Panc1 (cell line): ENCODE results near the gene NTN5. TPM values are rescaled to one million over a fixed set of nuclear protein-coding genes. Genes with fewer than 3 reads are reported as not detected.
A peak's percentile ranks its signal among the peaks of the same experiment; 100 is the strongest.

ENCODE experiments used
- ATAC-seq: fragments of 200-7000 bp; cut with Tn5 transposase; 2 replicates; pipeline ENCODE4 v1.9.1; 2020; ENCODE audit warnings: mild to moderate bottlenecking, moderate library complexity
- BruUV-seq: library from RNA; stranded (reverse); fragments of 400-500 nt; replicated peaks from 2 replicates; lab custom pipeline; 2021; lab: Mats Ljungman, UMichigan
- CTCF ChIA-PET: fragments of 300-600 bp; sonication (Branson Sonifier 250); formaldehyde crosslinking; loops from one replicate; lab custom pipeline; 2022; ENCODE audit warnings: antibody characterized with exemption; lab: Charles Lee
- POLR2A ChIA-PET: fragments of 300-600 bp; sonication (Branson Sonifier 250); formaldehyde crosslinking; loops from one replicate; lab custom pipeline; 2022; ENCODE audit warnings: antibody characterized with exemption; lab: Charles Lee
- DNase-seq: peaks from one replicate; pipeline ENCODE4 v3.0.0-alpha.2; 2010; ENCODE audit warnings: low read depth, low spot score
- H3K27ac ChIP-seq: 2 replicates; pipeline ENCODE4 v1.5.1; 2011; ENCODE audit warnings: mild to moderate bottlenecking, low read length, inconsistent platforms
- H3K27me3 ChIP-seq: fragments of 200-500 bp; sonication (Bioruptor generic); 2 replicates; pipeline ENCODE4 v1.6.0; 2014; ENCODE audit warnings: low read length, inconsistent platforms; ENCODE audit not compliant: control insufficient read depth, insufficient read depth
- H3K36me3 ChIP-seq: fragments of 200-500 bp; sonication (Bioruptor generic); 2 replicates; pipeline ENCODE4 v1.5.1; 2014; ENCODE audit warnings: inconsistent platforms, mild to moderate bottlenecking, low read length, moderate library complexity; ENCODE audit not compliant: control insufficient read depth, insufficient read depth
- H3K4me1 ChIP-seq: 2 replicates; pipeline ENCODE4 v1.5.1; 2011; ENCODE audit warnings: inconsistent platforms, mild to moderate bottlenecking, low read length, moderate library complexity; ENCODE audit not compliant: control insufficient read depth, insufficient read depth
- H3K4me3 ChIP-seq, 2 experiments: 2 replicates each; pipeline ENCODE4 v1.5.1; 2011 to 2012; ENCODE audit warnings: low read depth in 2 of 2, low read length in 2 of 2, mild to moderate bottlenecking in 2 of 2, inconsistent platforms in 1 of 2, moderate library complexity in 1 of 2
- H3K9me3 ChIP-seq: fragments of 200-500 bp; sonication (Bioruptor generic); 2 replicates; pipeline ENCODE4 v1.5.1; 2014; ENCODE audit warnings: low read depth, mild to moderate bottlenecking, inconsistent platforms, low read length, moderate library complexity; ENCODE audit not compliant: control insufficient read depth, insufficient read depth
- CTCF ChIP-seq: fragments of 450-650 bp; IDR thresholded peaks from 2 replicates; pipeline ENCODE4 v1.5.1; 2017; ENCODE audit warnings: mild to moderate bottlenecking
- POLR2AphosphoS5 ChIP-seq: IDR thresholded peaks from 2 replicates; pipeline ENCODE4 v1.6.1; 2012; ENCODE audit warnings: mild to moderate bottlenecking, low read depth, low read length, moderate library complexity
- REST ChIP-seq, 2 experiments: IDR thresholded peaks; 2 replicates each; pipeline ENCODE4 v1.6.1; 2011 to 2012; ENCODE audit warnings: low read depth in 2 of 2, control low read depth in 1 of 2, low read length in 1 of 2, mild to moderate bottlenecking in 1 of 2, moderate library complexity in 1 of 2; ENCODE audit not compliant: insufficient read depth in 1 of 2
- SIN3A ChIP-seq: IDR thresholded peaks from 2 replicates; pipeline ENCODE4 v1.6.1; 2012; ENCODE audit warnings: low read depth, mild to moderate bottlenecking, low read length, moderate library complexity, borderline replicate concordance; ENCODE audit not compliant: insufficient read depth
- TCF7L2 ChIP-seq: IDR thresholded peaks from 2 replicates; pipeline ENCODE4 v1.6.1; 2011; ENCODE audit warnings: mild to moderate bottlenecking, low read depth, low read length, inconsistent platforms
- in situ Hi-C: cut with HindIII; loops from 2 replicates; pipeline ENCODE4 v1.10.0; 2016; ENCODE audit warnings: low sequenced_read_pairs, low pct_unique_long_range_greater_than_20kb
- intact Hi-C: fragments of 100-400 bp; cut with micrococcal nuclease; formaldehyde crosslinking; loops from one replicate; pipeline ENCODE4 v1.10.0; 2022; ENCODE audit not compliant: unreplicated experiment
- total RNA-seq: library from RNA; stranded (reverse); gene quantifications from one replicate; pipeline ENCODE4 v1.2.1, GENCODE V29; 2021; ENCODE audit not compliant: unreplicated experiment

The NTN5 gene
- total RNA-seq, 1 experiment from 2014 or later: 0.23 TPM

- ChIA-PET CTCF (interaction anchor here (0.5 to 1.0 kb wide), 3 partner anchors 30 to 254 kb away, joined by 4 to 5 read pairs (median 4); no protein-coding TSS in a partner anchor), POLR2A (interaction anchor here (0.6 kb wide), 1 partner anchor 15 kb away, joined by 3 read pairs; no protein-coding TSS in a partner anchor)
- DNase-seq (no peak), ATAC-seq (peak; percentile 90)
- BruUV-seq: no TSS peak
- peak; percentile 88 for TF ChIP-seq CTCF
- no peak for TF ChIP-seq REST (IDR thresholded peaks at IDR 0.05; ENCODE audit: insufficient read depth in 1 of 2, low read depth in 2 of 2, low read length in 1 of 2)
- H3K4me1 ChIP-seq: peaks cover 2% of the 10 kb centered on the region; the same call in 1 of the 2 replicates
- H3K4me3 ChIP-seq: peak within 1 kb of the TSS; percentile 53 to 69
- H3K27me3 ChIP-seq: no peaks in the 10 kb centered on the region
- H3K36me3 ChIP-seq: no peaks in the 10 kb centered on the region
- H3K9me3 ChIP-seq: no peaks in the 10 kb centered on the region
- intact Hi-C loops (no loop called here), in situ Hi-C loops (no loop called here)
- peak within 1 kb of the TSS; percentile 52 for H3K27ac ChIP-seq
These were observed 26.7 kb downstream of the NTN5 start, which contains the start of gene CA11 for GRCh38 chr19:48646001-48646721. Gene CA11 (minus strand): TSS chr19:48646187. CDS start chr19:48645632, 555 bp downstream.

- intact Hi-C loops: no loop called here
- no peaks in the 10 kb centered on the region for H3K36me3 ChIP-seq
- BruUV-seq: TSS peak; percentile 99
- ChIA-PET CTCF (interaction anchor here (0.5 to 1.0 kb wide), 4 partner anchors 30 to 368 kb away, joined by 4 to 5 read pairs (median 4); no protein-coding TSS in a partner anchor), POLR2A (interaction anchor here (0.6 to 1.1 kb wide), 2 partner anchors 22 to 55 kb away, joined by 3 to 4 read pairs; no protein-coding TSS in a partner anchor)
- in situ Hi-C loops: no loop called here
- no peaks in the 10 kb centered on the region for H3K9me3 ChIP-seq
- DNase-seq: no peak
- H3K4me3 ChIP-seq: peak overlapping the region; percentile 53 to 69
- TF ChIP-seq CTCF: no peak
- TF ChIP-seq SIN3A: no peak
- no peak for TF ChIP-seq REST (IDR thresholded peaks at IDR 0.05; ENCODE audit: insufficient read depth in 1 of 2, low read depth in 2 of 2, low read length in 1 of 2)
- TF ChIP-seq TCF7L2: no peak
- no peak for TF ChIP-seq POLR2AphosphoS5
- peaks cover 2% of the 10 kb centered on the region; the same call in 1 of the 2 replicates for H3K4me1 ChIP-seq
- H3K27ac ChIP-seq: peak overlapping the region; percentile 52; the same call in 1 of the 2 replicates
- peak; percentile 43 for ATAC-seq
- H3K27me3 ChIP-seq: no peaks in the 10 kb centered on the region
These were observed 27.2 kb downstream of the NTN5 start for GRCh38 chr19:48645620-48646000.
